Measurements from ENCODE around the gene WNT7B. TPM values are rescaled to one million over a fixed set of nuclear protein-coding genes. Genes with fewer than 3 reads are reported as not detected.

The WNT7B gene
- total RNA-seq, 2 donors from 2014 or later: 7.5 to 7.7 TPM

- intact Hi-C loops (cut with DNase I): loop anchor here (10.0 kb wide), 1 partner anchor 552 kb away; no protein-coding TSS in a partner anchor
- H3K27ac ChIP-seq: no peak overlapping the region
- no peaks in the 10 kb centered on the region for H3K9me3 ChIP-seq
- no peaks in the 10 kb centered on the region for H3K36me3 ChIP-seq
- peaks cover 2% of the 10 kb centered on the region for H3K4me1 ChIP-seq (replicated peaks)
- WGBS: 94% methylated on average over 3 of the region's 3 CpGs
- no peak for TF ChIP-seq POLR2AphosphoS5 (IDR thresholded peaks at IDR 0.05)
- TF ChIP-seq CTCF (IDR thresholded peaks at IDR 0.05): no peak
- no peak for DNase-seq (ENCODE audit: low spot score)
- no peaks in the 10 kb centered on the region for H3K27me3 ChIP-seq (replicated peaks; ENCODE audit: insufficient read depth)
- H3K4me3 ChIP-seq: no peak overlapping the region
Observed at GRCh38 chr22:45992737-45993136, 15.8 kb upstream of the WNT7B start.

- intact Hi-C loops (cut with DNase I): loop anchor here (10.0 kb wide), 1 partner anchor 554 kb away; no protein-coding TSS in a partner anchor
- 82% methylated on average over 7 of the region's 7 CpGs for WGBS
- Histone ChIP-seq H3K27me3 (replicated peaks; ENCODE audit: insufficient read depth) (no peaks in the 10 kb centered on the region), H3K27ac (no peak overlapping the region), H3K9me3 (no peaks in the 10 kb centered on the region), H3K4me3 (no peak overlapping the region), H3K36me3 (no peaks in the 10 kb centered on the region), H3K4me1 (replicated peaks) (no peaks in the 10 kb centered on the region)
- TF ChIP-seq CTCF (IDR thresholded peaks at IDR 0.05) (no peak), POLR2AphosphoS5 (IDR thresholded peaks at IDR 0.05) (no peak), POLR2A (IDR thresholded peaks at IDR 0.05) (no peak)
- no peak for DNase-seq (ENCODE audit: low spot score)
Observed at GRCh38 chr22:45991098-45991497, 14.1 kb upstream of the WNT7B start.

GRCh38 chr22:45987136-45987861 lies 10.3 kb upstream of the WNT7B start:
- Histone ChIP-seq H3K36me3 (no peaks in the 10 kb centered on the region), H3K27ac (no peak overlapping the region), H3K4me1 (replicated peaks) (no peaks in the 10 kb centered on the region), H3K27me3 (replicated peaks; ENCODE audit: insufficient read depth) (no peaks in the 10 kb centered on the region), H3K9me3 (no peaks in the 10 kb centered on the region), H3K4me3 (no peak overlapping the region)
- DNase-seq (ENCODE audit: low spot score): no peak
- no peak for TF ChIP-seq POLR2AphosphoS5 (IDR thresholded peaks at IDR 0.05)
- no peak for TF ChIP-seq CTCF (IDR thresholded peaks at IDR 0.05)
- no peak for TF ChIP-seq POLR2A (IDR thresholded peaks at IDR 0.05)
- intact Hi-C loops (cut with DNase I): no loop called here
- WGBS: 93% methylated on average over 7 of the region's 7 CpGs

GRCh38 chr22:45984316-45984916 lies 7.5 kb upstream of the WNT7B start:
- Histone ChIP-seq H3K4me1 (replicated peaks) (no peaks in the 10 kb centered on the region), H3K27ac (no peak overlapping the region), H3K9me3 (no peaks in the 10 kb centered on the region), H3K27me3 (replicated peaks; ENCODE audit: insufficient read depth) (no peaks in the 10 kb centered on the region), H3K36me3 (no peaks in the 10 kb centered on the region), H3K4me3 (no peak overlapping the region)
- DNase-seq (ENCODE audit: low spot score): no peak
- no peak for TF ChIP-seq POLR2A (IDR thresholded peaks at IDR 0.05)
- TF ChIP-seq POLR2AphosphoS5 (IDR thresholded peaks at IDR 0.05): no peak
- TF ChIP-seq CTCF (IDR thresholded peaks at IDR 0.05): no peak
- WGBS: 89% methylated on average over 1 of the region's 1 CpG
- intact Hi-C loops (cut with DNase I): no loop called here

GRCh38 chr22:45983797-45984196 lies 6.8 kb upstream of the WNT7B start:
- Histone ChIP-seq H3K36me3 (no peaks in the 10 kb centered on the region), H3K9me3 (no peaks in the 10 kb centered on the region), H3K4me3 (no peak overlapping the region), H3K27ac (no peak overlapping the region), H3K4me1 (replicated peaks) (no peaks in the 10 kb centered on the region), H3K27me3 (replicated peaks; ENCODE audit: insufficient read depth) (no peaks in the 10 kb centered on the region)
- TF ChIP-seq CTCF (IDR thresholded peaks at IDR 0.05) (no peak), POLR2AphosphoS5 (IDR thresholded peaks at IDR 0.05) (no peak), POLR2A (IDR thresholded peaks at IDR 0.05) (no peak)
- DNase-seq (ENCODE audit: low spot score): no peak
- 82% methylated on average over 5 of the region's 5 CpGs for WGBS
- intact Hi-C loops (cut with DNase I): no loop called here
